Measurements from ENCODE around the gene GPR180. TPM values are rescaled to one million over a fixed set of nuclear protein-coding genes. Genes with fewer than 3 reads are reported as not detected.

Gene GPR180
- total and polyA plus RNA-seq, 4 donors = 6.4 to 19.4 (median 8.1) TPM

DNA sequence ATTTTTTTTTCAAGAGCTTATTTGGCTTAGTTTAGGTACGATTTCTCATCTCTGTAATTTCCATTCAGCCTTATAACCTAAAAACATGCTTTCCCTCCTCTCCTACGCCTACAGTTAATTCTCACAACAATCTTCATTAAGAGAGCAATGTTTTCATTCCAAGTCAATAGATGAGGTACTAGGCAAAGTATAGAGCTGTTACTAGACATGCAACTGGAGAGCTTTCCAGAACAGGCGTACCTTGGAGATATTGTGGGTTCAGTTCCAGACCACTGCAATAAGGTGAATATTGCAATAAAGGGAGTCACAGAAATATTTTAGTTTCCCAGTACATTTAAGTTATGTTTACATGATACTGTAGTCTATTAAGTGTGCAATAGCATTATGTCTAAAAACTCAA, 40.5 kb upstream of the GPR180 start:
- WGBS (ENCODE audit: insufficient coverage) = no CpG with 5 or more reads among the region's 3 CpGs
- H3K27ac ChIP-seq (ENCODE audit: low read depth, low read length) = no peak overlapping the region
- no peaks in the 10 kb centered on the region for H3K9me3 ChIP-seq (ENCODE audit: control insufficient read depth, insufficient read depth, low read length)
- no peak overlapping the region for H3K4me3 ChIP-seq (ENCODE audit: low read depth, low read length)
- H3K4me1 ChIP-seq (ENCODE audit: control insufficient read depth, insufficient read depth, low read length) = no peaks in the 10 kb centered on the region
- no peaks in the 10 kb centered on the region for H3K27me3 ChIP-seq (ENCODE audit: control insufficient read depth, insufficient read depth, low read length)
- DNase-seq (ENCODE audit: low read depth in 4 of 6, low spot score in 6 of 6) = no peak
- H3K36me3 ChIP-seq (ENCODE audit: control insufficient read depth, insufficient read depth, low read length) = no peaks in the 10 kb centered on the region

- 75% methylated on average over 3 of the region's 3 CpGs for WGBS (ENCODE audit: insufficient coverage)
- no peak overlapping the region for H3K27ac ChIP-seq (ENCODE audit: low read depth, low read length)
These were observed 34.1 kb upstream of the GPR180 start for GRCh38 chr13:94567581-94567980.

GRCh38 chr13:94568443-94568842, 33.2 kb upstream of the GPR180 start:
- H3K4me3 ChIP-seq (ENCODE audit: low read depth, low read length) = no peak overlapping the region
- no peak for DNase-seq (ENCODE audit: low read depth in 4 of 6, low spot score in 6 of 6)
- H3K27ac ChIP-seq (ENCODE audit: low read depth, low read length) = no peak overlapping the region
- no peaks in the 10 kb centered on the region for H3K9me3 ChIP-seq (ENCODE audit: control insufficient read depth, insufficient read depth, low read length)
- no CpG with 5 or more reads among the region's 1 CpG for WGBS (ENCODE audit: insufficient coverage)
- no peaks in the 10 kb centered on the region for H3K4me1 ChIP-seq (ENCODE audit: control insufficient read depth, insufficient read depth, low read length)
- H3K36me3 ChIP-seq (ENCODE audit: control insufficient read depth, insufficient read depth, low read length) = peaks cover 17% of the 10 kb centered on the region
- H3K27me3 ChIP-seq (ENCODE audit: control insufficient read depth, insufficient read depth, low read length) = no peaks in the 10 kb centered on the region

More at GRCh38 chr13:94567581-94567980, 34.1 kb upstream of the GPR180 start:
- Histone ChIP-seq H3K4me1 (ENCODE audit: control insufficient read depth, insufficient read depth, low read length) (no peaks in the 10 kb centered on the region), H3K4me3 (ENCODE audit: low read depth, low read length) (no peak overlapping the region), H3K9me3 (ENCODE audit: control insufficient read depth, insufficient read depth, low read length) (no peaks in the 10 kb centered on the region), H3K27me3 (ENCODE audit: control insufficient read depth, insufficient read depth, low read length) (no peaks in the 10 kb centered on the region), H3K36me3 (ENCODE audit: control insufficient read depth, insufficient read depth, low read length) (peaks cover 11% of the 10 kb centered on the region)
- peak in 1 of 6 donors; percentile 46 for DNase-seq (ENCODE audit: low read depth in 4 of 6, low spot score in 6 of 6)

DNA sequence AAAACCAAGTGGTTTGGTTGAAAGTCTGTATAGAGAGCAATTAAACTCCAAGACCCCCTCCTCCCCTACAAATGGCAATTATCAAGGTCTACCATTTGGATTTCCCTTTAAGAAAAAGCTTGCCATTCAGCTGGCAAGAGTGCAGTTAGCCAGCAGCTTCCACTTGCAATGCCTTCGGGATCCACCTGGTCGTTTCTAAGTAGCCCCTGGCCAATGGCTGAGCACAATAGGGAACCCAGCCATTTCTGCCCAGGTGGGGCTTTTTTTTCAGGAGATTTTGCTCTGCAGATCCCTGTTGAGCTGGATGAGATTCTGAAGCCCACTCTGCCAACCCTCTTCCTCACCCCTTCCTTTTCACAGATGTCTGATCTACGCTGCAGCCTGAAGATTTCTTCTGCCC, 32.0 kb upstream of the GPR180 start:
- Histone ChIP-seq H3K36me3 (ENCODE audit: control insufficient read depth, insufficient read depth, low read length) (peaks cover 19% of the 10 kb centered on the region), H3K27me3 (ENCODE audit: control insufficient read depth, insufficient read depth, low read length) (no peaks in the 10 kb centered on the region), H3K4me3 (ENCODE audit: low read depth, low read length) (no peak overlapping the region), H3K27ac (ENCODE audit: low read depth, low read length) (no peak overlapping the region), H3K4me1 (ENCODE audit: control insufficient read depth, insufficient read depth, low read length) (no peaks in the 10 kb centered on the region), H3K9me3 (ENCODE audit: control insufficient read depth, insufficient read depth, low read length) (no peaks in the 10 kb centered on the region)
- 83% methylated on average over 3 of the region's 3 CpGs for WGBS (ENCODE audit: insufficient coverage)
- DNase-seq (ENCODE audit: low read depth in 4 of 6, low spot score in 6 of 6) = no peak

GRCh38 chr13:94579063-94579462, 22.6 kb upstream of the GPR180 start:
- no peaks in the 10 kb centered on the region for H3K9me3 ChIP-seq (ENCODE audit: control insufficient read depth, insufficient read depth, low read length)
- no peaks in the 10 kb centered on the region for H3K27me3 ChIP-seq (ENCODE audit: control insufficient read depth, insufficient read depth, low read length)
- no peaks in the 10 kb centered on the region for H3K4me1 ChIP-seq (ENCODE audit: control insufficient read depth, insufficient read depth, low read length)
- DNase-seq (ENCODE audit: low read depth in 4 of 6, low spot score in 6 of 6) = no peak
- H3K27ac ChIP-seq (ENCODE audit: low read depth, low read length) = no peak overlapping the region
- 100% methylated on average over 1 of the region's 1 CpG for WGBS (ENCODE audit: insufficient coverage)
- H3K36me3 ChIP-seq (ENCODE audit: control insufficient read depth, insufficient read depth, low read length) = peaks cover 12% of the 10 kb centered on the region
- no peak overlapping the region for H3K4me3 ChIP-seq (ENCODE audit: low read depth, low read length)

- Histone ChIP-seq H3K4me1 (ENCODE audit: control insufficient read depth, insufficient read depth, low read length) (no peaks in the 10 kb centered on the region), H3K36me3 (ENCODE audit: control insufficient read depth, insufficient read depth, low read length) (peaks cover 5% of the 10 kb centered on the region), H3K27ac (ENCODE audit: low read depth, low read length) (no peak overlapping the region), H3K9me3 (ENCODE audit: control insufficient read depth, insufficient read depth, low read length) (peaks cover 2% of the 10 kb centered on the region), H3K27me3 (ENCODE audit: control insufficient read depth, insufficient read depth, low read length) (no peaks in the 10 kb centered on the region), H3K4me3 (ENCODE audit: low read depth, low read length) (no peak overlapping the region)
- DNase-seq (ENCODE audit: low read depth in 4 of 6, low spot score in 6 of 6) = no peak
- no CpG with 5 or more reads among the region's 1 CpG for WGBS (ENCODE audit: insufficient coverage)
These were observed 17.7 kb upstream of the GPR180 start for GRCh38 chr13:94583926-94584325.

DNA sequence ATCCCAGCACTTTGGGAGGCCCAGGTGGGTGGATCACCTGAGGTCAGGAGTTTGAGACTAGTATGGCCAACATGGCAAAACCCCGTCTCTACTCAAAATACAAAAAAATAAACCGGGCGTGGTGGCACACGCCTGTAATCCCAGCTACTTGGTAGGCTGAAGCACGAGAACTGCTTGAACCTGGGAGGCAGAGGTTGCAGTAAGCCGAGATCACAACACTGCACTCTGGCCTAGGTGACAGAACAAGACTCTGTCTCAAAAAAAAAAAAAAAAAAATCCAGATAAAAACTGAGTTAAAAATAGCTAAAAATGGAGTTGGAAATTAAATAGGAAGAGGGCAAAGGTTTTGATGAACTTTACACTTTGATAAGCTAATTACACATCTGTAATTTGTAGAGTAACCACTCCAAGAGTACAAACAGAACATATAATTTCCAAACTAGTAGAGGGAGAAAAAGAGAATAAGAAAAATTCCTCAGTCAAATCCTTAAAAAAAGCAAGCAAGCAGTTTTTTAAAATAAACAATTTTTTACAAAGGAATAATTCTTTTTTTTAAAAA, 16.0 kb upstream of the GPR180 start:
- Histone ChIP-seq H3K27ac (ENCODE audit: low read depth, low read length) (no peak overlapping the region), H3K36me3 (ENCODE audit: control insufficient read depth, insufficient read depth, low read length) (peaks cover 5% of the 10 kb centered on the region), H3K9me3 (ENCODE audit: control insufficient read depth, insufficient read depth, low read length) (peaks cover 2% of the 10 kb centered on the region), H3K27me3 (ENCODE audit: control insufficient read depth, insufficient read depth, low read length) (no peaks in the 10 kb centered on the region), H3K4me3 (ENCODE audit: low read depth, low read length) (no peak overlapping the region), H3K4me1 (ENCODE audit: control insufficient read depth, insufficient read depth, low read length) (no peaks in the 10 kb centered on the region)
- WGBS (ENCODE audit: insufficient coverage) = 95% methylated on average over 4 of the region's 6 CpGs
- no peak for DNase-seq (ENCODE audit: low read depth in 4 of 6, low spot score in 6 of 6)

DNA sequence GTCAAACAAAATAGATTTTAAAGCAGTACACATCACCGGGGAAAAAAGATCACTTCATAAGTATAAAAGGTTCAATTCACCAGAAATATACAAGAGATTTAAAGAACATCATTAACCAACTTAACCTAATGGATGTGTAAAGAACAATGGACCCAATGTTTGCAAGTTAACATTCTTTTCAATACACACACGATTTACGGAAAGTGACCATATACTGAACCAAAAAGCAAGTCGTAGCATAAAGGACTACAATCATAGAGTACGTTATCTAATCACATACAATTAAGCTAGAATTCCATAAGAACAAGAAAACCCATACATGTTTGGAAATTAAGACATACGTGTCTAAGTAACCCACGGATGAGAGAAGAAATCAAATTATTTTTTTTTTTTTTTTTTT, 15.3 kb upstream of the GPR180 start:
- Histone ChIP-seq H3K36me3 (ENCODE audit: control insufficient read depth, insufficient read depth, low read length) (peaks cover under 1% of the 10 kb centered on the region), H3K27me3 (ENCODE audit: control insufficient read depth, insufficient read depth, low read length) (no peaks in the 10 kb centered on the region), H3K9me3 (ENCODE audit: control insufficient read depth, insufficient read depth, low read length) (peaks cover 2% of the 10 kb centered on the region), H3K27ac (ENCODE audit: low read depth, low read length) (no peak overlapping the region), H3K4me1 (ENCODE audit: control insufficient read depth, insufficient read depth, low read length) (no peaks in the 10 kb centered on the region), H3K4me3 (ENCODE audit: low read depth, low read length) (no peak overlapping the region)
- DNase-seq (ENCODE audit: low read depth in 4 of 6, low spot score in 6 of 6) = no peak
- WGBS (ENCODE audit: insufficient coverage) = no CpG with 5 or more reads among the region's 7 CpGs

GRCh38 chr13:94588541-94588940, 13.1 kb upstream of the GPR180 start:
- no peak overlapping the region for H3K27ac ChIP-seq (ENCODE audit: low read depth, low read length)
- no peak overlapping the region for H3K4me3 ChIP-seq (ENCODE audit: low read depth, low read length)
- 90% methylated on average over 2 of the region's 4 CpGs for WGBS (ENCODE audit: insufficient coverage)
- DNase-seq (ENCODE audit: low read depth in 4 of 6, low spot score in 6 of 6) = no peak
- H3K27me3 ChIP-seq (ENCODE audit: control insufficient read depth, insufficient read depth, low read length) = no peaks in the 10 kb centered on the region
- H3K36me3 ChIP-seq (ENCODE audit: control insufficient read depth, insufficient read depth, low read length) = no peaks in the 10 kb centered on the region
- no peaks in the 10 kb centered on the region for H3K4me1 ChIP-seq (ENCODE audit: control insufficient read depth, insufficient read depth, low read length)
- H3K9me3 ChIP-seq (ENCODE audit: control insufficient read depth, insufficient read depth, low read length) = peaks cover 2% of the 10 kb centered on the region

DNA sequence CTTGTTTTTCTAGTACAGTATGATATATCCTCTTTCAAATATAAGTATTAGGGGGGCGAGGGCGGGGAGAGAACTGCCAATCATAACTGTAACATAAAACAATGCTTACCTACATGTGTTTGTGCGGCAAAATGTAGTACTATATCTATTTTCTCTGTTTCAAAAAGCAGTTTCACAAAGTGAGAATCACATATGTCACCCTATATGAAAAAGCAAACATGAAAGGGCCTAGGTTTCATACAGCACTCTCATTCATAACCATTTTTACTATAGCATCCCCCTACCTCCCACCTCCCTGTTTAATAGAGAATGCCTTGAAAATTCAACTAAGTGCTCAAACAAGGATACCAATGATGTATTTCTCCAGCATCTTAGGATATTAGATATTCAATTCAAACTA, 10.9 kb upstream of the GPR180 start:
- Histone ChIP-seq H3K4me3 (ENCODE audit: low read depth, low read length) (no peak overlapping the region), H3K9me3 (ENCODE audit: control insufficient read depth, insufficient read depth, low read length) (no peaks in the 10 kb centered on the region), H3K4me1 (ENCODE audit: control insufficient read depth, insufficient read depth, low read length) (peaks cover 3% of the 10 kb centered on the region), H3K27me3 (ENCODE audit: control insufficient read depth, insufficient read depth, low read length) (no peaks in the 10 kb centered on the region), H3K27ac (ENCODE audit: low read depth, low read length) (no peak overlapping the region), H3K36me3 (ENCODE audit: control insufficient read depth, insufficient read depth, low read length) (no peaks in the 10 kb centered on the region)
- WGBS (ENCODE audit: insufficient coverage) = no CpG with 5 or more reads among the region's 3 CpGs
- DNase-seq (ENCODE audit: low read depth in 4 of 6, low spot score in 6 of 6) = no peak
